ENCODE data around the gene HM13.
"Not testable (repeated sequence)": the region's sequence is repeated elsewhere in the genome, so short reads cannot be mapped to it uniquely, and the experiment has no call there.

HM13 gene

DNA sequence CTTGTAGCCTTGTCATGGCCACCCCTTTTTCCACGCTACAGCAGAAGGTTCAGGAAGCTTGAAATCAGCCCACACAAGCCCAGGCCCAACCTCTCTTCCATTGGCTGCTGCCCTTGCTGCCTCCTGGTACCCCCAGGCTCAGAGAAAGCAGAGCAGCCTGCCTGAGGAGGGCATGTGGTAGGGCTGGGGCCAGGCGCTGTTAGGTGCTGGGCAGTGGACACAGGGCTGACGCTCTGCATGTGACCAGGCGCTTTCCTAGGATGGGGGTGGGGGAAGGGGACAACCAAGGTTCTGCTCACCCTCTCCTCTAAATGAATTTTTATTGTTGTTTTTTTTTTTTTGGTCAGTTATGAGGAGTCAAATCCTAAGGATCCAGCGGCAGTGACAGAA, 54.5 kb downstream of the HM13 start:
- DNase-seq = no peak

DNA sequence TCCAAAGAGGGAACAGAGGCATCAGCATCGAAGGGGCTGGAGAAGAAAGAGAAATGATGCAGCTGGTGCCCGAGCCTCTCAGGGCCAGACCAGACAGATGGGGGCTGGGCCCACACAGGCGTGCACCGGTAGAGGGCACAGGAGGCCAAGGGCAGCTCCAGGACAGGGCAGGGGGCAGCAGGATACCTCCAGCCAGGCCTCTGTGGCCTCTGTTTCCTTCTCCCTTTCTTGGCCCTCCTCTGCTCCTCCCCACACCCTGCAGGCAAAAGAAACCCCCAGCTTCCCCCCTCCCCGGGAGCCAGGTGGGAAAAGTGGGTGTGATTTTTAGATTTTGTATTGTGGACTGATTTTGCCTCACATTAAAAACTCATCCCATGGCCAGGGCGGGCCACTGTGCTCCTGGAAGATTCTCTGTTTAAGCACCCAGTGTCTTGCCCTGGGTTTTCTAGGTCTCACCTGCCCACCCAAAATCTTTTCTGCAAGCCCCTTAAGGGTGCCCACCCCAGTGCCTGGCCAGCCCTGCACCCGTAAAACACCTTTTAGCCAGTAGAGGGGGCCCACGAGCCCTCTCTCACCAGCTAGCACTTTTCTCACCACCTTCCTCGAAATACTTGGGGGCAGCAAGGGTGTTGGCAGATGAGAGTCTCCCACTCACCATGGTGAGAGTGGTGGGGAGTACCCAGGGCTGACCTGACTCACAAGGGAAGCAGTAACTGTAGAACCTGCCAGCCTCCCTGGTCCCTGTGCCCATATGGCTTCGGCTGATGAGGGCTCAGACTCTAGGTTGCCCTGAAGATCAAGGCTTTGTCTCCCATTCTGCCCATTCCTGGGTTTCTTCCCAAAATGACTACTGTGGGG, 55.1 kb downstream of the HM13 start:
- DNase-seq = peak; percentile 25

DNA sequence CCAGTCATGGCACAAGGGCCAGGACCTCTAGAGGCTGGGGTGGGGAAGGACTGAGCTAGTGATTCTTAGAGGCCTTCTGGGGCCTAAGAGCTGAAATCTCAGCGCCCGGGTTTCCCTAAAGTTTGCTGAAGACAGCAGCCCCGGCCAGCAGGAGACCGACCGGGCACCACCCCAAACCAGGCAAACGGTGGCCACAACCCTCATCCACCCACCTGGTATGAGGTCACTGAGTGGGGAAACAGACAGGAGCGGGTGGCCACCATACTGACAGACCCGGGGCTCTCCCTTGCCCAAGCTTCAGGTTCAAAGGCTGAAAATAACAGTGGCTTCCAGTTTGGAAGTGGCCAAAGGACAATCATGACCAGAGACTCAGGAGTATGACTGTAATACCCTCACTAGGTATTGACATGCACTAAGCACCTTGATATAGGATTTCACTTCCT, 55.8 kb downstream of the HM13 start:
- no peak for DNase-seq

DNA sequence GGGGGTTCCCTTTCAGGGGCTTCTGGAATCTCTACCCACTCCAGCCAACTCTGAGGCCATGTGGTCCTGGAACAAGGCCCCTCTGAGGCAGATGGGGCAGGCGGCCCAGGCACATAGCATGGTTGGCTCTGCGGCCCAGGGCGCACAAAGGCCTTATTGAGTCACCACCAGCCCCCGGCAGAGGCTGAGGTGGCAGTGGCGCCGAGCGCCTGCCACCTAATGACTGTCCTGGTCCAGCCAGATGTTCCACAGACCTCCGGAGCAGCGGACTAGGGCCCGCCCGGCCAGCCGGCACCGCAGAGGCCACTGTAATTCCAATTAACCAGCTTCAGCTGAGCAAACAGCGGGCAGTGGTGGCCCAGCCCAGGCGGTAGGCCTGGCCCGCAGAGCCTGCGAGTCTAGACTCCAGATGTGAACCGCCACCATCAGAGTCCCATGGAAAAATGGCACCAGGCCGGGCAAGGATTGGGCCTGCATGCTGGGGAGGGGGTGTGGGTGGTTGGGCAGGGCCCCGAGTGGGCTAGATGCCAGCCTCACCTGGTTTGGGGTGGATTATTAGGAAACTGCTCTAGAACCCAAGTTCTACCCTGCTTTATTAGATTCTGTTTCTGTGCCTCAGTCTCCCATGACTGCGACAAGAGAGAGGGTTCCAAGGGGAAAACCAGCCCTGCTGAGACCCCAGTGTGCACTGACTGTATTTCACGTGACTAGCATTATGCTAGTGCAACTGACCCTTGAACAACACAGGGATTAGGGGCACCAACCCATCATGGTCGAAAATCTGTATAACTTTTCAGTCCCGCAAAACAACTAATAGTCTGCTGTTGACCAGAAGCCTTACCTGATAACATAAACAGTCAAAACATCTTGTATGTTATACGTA, 56.7 kb downstream of the HM13 start:
- no peak for DNase-seq

DNA sequence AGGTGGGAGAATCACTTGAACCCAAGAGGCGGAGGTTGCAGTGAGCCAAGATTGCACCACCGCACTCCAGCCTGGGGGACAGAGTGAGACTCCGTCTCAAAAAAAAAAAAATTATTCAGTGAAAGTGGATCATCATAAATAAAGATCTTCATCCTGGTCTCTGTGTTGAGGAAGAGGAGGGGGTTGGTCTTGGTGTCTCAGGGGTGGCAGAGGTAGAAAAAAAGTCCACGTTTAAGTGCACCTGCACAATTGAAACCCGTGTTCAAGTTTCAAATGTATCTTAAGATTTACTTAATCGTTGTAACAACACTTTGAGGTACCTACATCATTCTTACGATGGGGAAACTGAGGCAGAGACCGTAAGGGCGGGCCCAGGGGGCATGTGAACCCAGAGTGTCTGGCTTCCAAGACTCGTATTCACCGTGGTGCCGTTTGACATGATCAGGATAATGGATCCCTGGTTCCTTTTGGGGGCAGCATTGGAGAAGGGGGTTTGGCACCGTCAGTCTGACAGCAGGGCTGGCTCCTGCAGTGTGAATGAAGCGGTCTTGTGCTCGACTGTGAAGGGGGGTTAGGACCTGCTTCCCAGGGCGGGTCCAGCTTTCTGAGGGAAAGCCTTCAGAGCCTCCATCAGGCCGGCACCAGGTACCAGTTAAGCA, 57.9 kb downstream of the HM13 start:
- no peak for DNase-seq

DNA sequence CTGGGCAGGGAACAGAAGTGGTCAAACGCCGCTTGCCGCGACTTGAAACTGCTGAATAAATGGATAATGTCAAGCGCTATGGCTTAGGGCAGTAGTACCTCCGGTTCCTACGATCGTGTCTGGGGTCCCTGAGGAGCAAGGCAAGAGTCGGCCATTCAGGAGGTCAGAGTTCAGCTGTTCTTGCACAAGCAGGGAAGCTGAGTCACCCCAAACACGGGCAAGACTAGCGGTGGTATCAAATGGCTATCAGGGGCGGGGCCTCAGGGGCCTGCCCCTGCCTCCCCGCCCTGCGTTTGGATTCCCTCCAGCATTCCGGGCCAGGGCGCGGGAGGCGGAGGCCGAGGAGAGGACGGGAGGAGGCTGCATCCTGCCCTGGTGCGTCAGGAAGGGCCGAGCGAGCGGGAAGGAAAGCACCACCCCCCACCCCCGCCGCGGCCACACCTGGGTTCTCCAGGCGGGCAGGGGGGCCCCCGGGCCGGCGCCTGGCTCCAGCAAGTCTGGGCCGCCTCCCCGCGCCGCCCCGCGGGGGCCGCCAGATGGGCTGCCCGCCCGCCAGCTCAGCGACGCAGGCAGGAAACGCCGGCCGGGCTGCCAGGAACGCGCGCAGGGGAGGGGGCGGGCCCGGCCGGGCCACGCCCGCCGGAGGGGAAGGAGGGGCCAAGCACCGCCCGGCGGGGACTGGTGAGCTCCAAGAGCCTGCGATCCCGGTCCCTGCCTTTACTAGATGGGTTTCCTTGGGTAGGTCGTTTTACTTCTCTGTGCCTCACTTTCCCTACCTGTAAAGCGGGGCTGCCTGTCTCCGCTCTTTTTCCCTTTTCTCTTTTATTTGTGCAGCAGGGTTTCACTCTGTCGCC, 58.7 kb downstream of the HM13 start:
- peak; percentile 83 for DNase-seq

DNA sequence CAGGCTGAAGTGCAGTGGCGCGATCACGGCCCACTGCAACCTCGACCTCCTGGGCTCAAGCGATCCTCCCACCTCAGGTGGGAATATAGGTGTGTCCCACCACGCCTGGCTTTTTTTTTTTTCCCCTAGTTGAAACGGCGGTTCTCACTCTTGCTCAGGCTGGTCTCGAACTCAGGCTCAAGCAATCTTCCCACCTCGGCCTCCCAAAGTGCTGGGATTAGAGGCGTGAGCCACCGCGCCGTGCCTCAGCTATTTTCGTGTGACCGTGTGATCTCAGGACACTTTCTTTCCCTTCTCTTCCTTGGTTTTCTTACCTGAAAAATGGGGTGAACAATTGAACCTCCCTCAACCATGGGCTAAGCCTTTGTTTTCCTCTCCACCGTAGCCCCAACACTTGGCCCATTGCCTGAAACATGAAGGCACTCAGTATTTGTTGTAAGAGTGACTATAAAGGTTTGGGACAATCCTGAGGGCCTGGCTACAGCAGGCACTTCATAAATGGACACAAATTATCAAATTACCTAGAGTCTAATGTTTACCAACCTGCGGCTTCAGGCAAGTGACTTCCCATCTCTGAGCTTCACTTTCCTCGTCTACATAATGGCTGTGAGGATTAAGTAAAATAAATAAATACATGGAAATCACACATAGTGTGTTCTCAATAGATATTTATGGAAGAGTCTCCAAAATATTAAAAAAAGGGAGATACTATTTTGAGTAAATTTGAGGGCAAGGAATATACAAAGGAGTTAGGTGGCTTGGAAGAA, 59.5 kb downstream of the HM13 start:
- DNase-seq = no peak

DNA sequence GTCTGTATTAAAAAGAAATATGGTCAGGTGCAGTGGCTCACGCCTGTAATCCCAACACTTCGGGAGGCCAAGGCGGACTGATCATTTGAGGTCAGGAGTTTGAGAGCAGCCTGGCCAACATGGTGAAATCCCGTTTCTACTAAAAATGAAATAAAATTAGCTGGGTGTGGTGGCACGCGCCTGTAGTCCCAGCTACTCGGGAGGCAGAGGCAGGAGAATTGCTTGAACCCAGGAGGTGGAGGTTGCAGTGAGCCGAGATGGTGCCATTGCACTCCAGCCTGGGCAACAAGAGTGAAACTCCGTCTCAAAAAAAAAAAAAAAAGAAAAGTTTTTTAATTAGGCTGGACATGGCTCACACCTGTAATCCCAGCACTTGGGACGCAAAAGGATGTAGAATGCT, 60.7 kb downstream of the HM13 start:
- not testable (repeated sequence) for DNase-seq

DNA sequence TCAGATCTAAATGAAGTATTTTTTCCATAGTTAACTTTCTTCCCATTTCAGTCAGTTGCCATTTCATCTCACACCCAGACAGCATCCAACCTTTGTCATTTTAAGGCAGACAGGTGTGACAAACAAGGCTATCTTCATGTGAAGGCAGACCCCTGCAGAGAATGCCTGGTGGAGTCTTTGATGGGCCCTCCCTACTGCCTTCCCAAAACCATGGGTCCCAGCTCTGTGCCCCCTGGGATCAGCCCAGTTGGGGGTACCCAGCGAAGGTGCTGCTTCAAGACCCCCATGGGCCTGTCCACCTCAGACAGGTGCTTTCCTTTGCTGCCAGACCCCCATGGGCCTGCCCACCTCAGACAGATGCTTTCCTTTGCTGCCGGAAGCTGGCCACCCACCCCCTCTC, 62.5 kb downstream of the HM13 start:
- DNase-seq = no peak

DNA sequence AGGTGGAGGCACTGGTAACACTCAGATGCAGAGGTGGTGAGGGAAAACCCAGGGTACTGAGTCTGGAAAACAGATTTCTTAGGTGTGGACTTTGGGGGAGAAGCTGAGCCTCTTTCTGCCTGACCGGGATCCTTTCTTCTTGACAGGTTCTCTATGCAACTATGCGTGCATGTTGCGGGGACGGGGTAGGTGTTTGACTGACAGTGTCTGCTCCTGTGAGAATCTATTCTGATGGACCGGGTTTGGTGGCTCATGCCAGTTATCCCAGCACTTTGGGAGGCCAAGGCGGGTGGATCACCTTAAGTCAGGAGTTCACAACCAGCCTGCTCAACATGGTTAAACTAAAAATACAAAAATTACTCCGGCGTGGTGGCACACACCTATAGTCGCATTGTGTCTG, 63.0 kb downstream of the HM13 start:
- no peak for DNase-seq

DNA sequence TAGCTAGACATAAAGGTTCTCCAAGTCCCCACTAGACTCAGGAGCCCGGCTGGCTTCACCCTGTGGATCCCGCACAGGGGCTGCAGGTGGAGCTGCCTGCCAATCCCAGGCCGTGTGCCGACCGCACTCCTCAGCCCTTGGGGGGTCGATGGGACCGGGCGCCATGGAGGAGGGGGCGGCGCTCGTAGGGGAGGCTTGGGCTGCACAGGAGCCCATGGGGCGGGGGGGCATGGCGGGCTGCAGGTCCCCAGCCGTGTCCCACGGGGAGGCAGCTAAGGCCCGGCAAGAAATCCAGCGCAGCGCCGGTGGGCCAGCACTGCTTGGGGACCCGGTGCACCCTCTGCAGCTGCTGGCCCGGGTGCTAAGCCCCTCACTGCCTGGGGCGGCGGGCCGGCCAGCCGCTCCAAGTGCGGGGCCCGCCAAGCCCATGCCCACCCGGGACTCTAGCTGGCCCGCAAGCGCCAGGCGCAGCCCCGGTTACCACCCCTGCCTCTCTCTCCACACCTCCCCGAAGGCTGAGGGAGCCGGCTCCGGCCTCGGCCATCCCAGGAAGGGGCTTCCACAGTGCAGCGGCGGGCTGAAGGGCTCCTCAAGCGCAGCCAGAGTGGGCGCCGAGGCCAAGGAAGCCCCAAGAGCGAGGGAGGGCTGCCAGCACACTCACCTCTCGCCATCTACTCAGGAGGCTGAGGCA, 64.4 kb downstream of the HM13 start:
- DNase-seq = no peak

DNA sequence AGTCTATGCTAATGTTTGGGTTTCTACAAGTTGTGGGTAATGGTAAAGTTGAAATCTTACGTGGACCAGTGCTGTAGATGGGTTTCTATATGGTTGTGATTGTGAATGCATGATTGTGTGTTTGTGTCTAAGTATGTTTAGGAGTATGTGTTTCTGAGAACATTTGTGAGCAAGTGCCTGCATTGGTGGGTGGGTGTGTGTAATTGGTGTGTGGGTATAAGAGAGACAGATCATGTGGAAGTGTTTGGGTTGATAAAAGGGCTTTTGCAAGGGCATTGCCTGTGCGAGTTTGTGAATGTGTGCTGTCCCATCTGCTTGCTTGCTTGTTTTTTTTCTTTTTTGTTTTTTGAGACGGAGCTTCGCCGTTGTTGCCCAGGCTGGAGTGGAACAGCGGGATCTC, 65.0 kb downstream of the HM13 start:
- no peak for DNase-seq

DNA sequence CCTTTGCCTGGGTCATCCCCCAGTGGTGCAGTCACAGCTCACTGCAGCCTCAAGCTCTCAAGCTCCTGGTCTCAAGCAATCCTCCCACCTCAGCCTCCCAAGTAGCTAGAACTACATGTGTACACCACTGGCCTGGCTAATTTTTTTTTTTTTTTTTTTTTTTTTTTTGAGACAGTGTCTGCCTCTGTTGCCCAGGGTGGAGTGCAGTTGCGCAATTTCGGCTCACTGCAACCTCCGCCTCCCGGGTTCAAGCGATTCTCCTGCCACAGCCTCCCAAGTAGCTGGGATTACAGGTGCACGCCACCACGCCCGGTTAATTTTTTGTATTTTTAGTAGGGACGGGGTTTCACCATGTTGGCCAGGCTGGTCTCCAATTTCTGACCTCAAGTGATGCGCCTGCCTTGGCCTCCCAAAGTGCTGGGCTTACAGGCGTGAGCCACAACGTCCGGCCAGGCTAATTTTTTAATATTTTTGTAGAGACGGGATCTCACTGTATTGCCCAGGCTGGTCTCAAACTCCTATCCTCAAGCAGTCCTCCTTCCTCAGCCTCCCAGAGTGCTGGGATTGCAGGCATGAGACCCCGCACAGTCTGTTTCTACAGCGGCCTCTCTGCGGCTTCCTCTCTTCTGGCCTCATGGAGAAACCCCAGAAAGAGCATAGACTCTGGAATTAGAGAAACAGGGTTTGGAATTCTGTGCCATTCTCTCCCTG, 65.9 kb downstream of the HM13 start:
- not testable (repeated sequence) for DNase-seq

DNA sequence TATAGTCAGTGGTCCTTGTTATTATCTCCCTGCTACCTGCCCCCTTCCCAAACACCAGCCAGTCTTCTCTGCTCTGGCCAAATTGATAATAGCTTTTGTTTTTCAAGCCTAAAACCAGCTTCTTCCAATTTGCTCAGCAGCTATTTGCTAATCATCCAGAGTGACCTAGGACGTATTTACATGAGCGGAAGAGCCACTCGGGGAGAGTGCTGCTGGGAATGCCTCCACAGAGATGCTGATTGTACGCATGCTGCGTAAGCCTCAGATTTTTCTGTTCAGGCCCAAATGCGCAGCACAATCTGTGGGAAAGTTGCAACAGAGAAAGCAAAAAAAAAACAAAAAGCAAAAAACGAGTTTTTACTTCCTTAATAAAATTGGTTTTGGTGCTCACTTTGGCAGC, 66.5 kb downstream of the HM13 start:
- DNase-seq = no peak

DNA sequence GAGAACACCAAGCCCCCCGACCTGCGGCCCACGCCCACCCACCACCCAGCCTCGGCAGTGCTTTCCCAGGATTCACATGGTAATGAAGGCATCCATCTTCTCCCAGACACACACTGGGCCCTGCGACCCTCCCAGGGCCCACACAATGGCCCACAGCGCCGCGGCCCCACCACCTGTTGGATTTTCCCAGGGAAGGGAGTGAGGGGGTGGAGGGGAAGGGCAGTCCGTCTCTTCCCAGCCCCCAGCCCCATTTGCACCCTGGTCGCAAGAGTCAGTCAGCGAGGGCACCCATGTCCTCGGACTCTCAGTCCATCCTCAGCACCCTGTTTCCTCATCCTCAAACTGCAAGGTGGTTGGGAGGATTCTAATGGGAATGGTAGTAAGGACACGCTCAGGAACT, 67.1 kb downstream of the HM13 start:
- no peak for DNase-seq

DNA sequence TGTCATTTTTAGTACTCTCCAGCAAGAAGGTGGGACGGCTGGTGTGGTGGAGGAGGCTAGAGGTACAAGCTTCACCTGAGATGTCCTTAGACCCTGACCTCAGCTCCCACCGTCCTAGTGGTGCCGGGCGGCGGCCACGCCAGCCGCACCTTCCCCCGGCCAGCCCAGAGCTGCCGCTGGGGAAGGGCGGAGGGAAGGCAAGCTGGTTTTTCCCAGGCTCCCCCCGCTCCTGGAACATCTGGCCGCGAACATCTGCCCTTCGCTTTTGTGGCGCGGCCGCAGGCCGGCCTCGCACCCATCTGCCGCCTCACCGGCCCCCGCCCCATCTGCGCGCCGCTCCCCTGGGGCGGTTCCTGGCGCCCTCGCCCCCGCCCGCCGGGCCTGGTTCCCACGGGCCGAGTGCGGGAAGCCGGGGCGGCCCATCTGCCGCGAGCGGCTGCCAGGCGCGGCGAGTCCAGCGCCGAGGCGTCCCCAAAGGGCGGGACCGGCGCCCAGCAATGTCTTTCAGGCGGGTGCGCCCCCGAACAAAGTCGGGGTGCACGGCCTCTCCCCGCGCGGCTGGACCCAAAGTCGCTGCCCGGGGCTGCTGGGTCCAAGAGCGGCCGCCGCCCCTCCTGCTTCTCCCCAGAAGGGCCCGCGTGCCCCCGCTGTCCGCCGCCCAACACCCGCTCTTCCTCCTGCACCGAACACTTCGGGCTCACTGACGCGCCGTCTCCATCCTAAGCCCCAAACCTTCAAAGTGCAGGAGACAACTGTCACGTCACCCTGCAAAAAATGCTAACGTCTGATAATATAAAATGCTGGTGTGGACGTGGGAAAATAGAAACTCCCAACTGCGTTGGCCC, 73.5 kb downstream of the HM13 start:
- no peak for DNase-seq

DNA sequence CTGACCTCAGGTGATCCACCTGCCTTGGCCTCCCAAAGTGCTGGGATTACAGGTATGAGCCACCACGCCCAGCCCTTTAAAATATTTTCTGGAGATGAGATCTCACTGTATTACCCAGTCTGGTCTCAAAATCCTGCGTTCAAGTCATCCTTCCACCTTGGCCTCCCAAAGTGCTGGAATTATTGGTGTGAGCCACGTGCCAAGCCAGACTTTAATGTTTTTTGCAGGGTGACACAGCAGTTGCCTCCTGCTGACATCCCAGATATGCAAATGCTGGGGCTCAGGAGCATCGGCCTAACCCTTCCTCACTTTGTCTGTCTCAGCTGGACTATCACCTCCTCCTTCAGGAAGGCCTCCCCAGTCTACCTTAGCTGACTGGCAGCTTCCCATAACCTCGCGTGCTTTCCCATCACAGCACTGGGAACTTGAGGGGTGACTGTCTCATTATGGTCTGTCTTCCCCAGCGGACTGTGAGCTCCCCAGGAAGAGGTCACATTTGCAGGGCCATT, 76.5 kb downstream of the HM13 start:
- no peak for DNase-seq

DNA sequence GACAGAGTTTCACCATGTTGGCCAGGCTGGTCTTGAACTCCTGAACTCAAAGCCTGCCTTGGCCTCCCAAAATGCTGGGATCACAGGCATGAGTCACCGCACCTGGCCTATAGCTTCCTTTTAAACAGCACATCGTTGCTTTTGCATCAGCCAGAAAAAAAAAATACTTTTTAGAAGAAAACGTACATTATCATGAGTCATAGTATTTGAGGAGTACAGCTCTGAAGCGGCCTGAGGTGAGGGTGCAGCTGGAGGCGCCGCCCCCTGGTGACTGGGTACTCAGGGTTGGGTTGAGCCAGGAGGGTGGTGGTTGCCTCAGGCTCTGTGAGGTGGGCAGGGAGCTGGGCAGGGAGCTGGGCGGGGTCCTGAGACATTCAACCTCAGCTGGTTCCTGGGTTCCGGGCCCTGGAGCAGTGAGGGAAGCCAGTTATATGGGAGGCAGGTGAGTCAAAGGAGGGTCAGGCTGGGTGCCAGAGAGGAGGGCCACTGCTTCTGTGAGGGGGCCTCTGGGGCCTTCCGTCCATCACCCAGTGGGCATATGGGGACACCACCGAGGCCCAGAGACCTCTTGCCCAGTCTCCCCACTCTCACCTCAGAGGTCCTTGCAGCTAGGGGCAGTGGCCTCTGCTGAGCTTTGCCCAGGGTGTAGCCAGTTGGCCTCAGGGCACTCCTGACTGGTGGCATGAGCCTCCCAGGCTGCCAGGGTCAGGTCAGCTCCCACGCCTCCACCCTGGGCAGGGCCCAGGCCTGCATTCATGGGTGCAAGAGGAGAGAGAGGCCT, 79.2 kb downstream of the HM13 start:
- DNase-seq = no peak
